GM19025 (cell line): ENCODE data around the gene PROSER3.
"Not testable (repeated sequence)": the region's sequence is repeated elsewhere in the genome, so short reads cannot be mapped to it uniquely, and the experiment has no call there.

Experiments
- ATAC-seq: cut with Tn5 transposase; IDR thresholded peaks from one replicate; pipeline ENCODE4 v1.9.1; 2021; ENCODE audit warnings: mild to moderate bottlenecking, low read depth, moderate library complexity; ENCODE audit not compliant: unreplicated experiment

The PROSER3 gene

GRCh38 chr19:35751839-35752745 lies 5.9 kb upstream of the PROSER3 start:
- no peak for ATAC-seq

DNA sequence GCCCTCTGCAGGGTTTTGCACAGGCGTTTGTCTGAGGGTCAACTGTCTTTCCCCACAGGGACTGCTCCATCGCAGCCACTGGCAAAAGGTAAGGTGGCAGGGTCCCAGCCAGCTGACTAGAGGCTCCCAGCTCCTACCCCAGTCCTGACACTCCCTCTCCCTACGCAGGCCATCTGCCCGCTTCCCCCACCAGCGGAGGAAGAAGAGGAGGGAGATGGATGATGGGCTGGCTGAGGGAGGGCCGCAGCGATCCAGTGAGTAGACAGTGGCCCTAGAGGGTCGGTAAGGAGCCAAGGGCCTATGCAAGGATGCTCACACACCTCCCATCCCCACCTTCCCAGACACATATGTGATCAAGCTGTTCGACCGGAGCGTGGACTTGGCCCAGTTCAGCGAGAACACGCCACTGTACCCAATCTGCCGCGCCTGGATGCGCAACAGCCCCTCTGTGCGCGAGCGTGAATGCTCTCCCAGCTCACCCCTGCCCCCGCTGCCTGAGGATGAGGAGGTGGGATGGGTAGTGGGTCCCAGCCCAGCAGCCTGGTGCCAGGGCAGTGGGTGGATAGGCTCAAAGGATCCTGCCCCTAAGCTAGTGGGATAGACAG lies 5.1 kb upstream of the PROSER3 start:
- ATAC-seq = no peak

DNA sequence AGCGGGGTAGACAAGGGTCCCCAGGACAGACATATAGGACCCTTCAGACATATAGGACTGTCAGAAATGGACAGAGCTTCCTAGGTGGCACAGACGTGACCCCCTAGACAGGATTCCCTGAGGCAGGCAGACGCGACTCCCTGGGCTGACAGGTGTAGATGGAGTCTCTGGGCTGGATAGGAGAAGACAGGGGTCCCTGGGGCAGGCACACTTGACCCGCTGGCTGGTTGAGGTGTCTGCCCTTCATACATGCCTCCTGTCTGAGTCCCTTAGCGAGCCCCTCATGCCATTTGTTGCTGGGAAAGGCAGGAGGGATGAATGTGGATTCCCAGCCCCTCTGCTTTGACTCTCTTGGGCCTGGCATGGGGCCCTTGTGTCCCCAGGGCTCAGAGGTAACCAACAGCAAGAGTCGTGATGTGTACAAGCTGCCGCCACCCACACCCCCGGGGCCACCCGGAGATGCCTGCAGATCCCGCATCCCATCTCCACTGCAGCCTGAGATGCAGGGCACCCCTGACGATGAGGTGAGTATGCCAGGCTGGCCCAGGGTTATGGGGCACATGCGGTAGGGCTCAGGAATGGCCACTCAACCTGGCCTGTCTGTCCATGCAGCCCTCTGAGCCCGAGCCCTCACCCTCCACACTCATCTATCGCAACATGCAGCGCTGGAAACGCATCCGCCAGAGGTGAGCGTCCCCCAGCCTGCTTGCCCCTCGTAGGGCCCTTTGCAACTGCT lies 4.2 kb upstream of the PROSER3 start:
- ATAC-seq = no peak

DNA sequence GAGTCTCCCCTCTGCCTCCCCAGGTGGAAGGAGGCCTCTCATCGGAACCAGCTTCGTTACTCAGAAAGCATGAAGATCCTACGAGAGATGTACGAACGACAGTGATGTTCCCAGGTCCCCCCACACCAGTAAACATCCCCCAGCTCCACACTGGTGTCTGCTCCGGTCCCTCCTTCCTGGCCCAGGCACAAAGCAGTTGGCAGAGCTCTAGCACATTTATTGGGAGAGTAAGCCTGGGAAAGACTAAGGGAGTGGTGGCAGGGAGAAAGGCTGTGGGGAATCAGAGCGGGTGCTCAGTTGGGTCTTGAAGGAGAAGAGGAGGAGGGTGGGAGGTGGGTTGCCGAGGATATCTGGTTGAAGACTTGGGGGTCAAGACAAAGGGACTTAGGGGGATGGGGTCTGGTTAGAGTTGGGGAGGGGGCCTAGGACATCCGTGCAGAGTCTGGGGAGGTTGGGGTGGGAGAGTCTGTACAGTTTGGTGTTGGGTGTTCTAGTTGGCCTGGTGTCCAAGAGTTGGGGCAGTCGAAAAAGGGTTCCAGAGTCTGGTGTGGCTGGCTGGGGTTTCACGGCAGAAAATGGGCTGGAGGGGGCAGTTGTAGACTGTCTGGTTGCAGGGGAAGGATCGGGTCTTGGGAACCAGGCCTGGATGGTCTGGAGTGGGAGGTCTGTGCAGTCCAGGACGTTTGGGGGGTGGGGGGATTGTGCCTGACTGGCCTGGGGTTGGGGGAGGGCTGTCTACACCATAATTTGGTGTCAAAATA lies 3.4 kb upstream of the PROSER3 start:
- ATAC-seq = no peak

- no peak for ATAC-seq
Measured at GRCh38 chr19:35755131-35755549, 2.8 kb upstream of the PROSER3 start.

DNA sequence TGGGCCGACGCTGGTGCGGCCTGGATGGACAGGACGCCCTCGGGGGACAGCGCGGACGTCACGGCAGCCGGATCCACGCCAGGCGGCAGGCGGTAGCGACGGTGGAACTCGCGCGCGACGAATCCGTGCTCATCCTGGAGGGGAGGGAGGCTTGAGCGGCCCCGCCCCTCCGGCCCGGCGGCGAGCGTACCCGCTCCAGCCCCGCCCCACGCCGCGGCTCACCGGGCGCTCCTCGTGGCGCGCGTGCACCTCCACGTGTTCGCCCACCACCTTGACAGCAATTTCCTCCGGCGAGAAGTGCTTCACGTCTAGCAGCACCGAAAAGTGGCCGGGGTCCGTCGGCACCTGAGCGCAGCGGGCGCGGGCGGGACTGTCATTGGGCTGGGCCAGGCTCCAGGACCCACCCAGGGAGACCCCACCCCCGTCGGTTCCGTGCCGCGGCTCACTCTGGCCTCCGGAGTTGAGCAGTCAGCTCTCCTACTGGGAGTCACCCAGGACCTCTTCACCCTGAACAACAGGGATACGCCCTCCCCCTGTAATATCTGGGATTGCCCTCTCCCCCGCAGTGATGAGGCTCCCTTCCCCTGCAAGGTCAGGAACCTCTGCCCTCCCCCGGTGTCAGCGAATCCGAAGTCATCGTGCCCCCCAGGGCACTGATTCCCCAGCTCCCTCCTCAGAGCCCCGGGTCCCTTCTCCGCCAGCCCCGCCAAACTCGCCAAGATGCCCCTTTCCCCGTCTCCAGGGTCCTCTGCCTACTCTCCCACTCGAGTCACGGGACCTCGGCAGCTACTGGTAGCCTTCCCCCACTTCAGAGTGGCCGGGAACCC lies 2.2 kb upstream of the PROSER3 start:
- ATAC-seq = no peak

- ATAC-seq = no peak
Measured at GRCh38 chr19:35756377-35757230, 1.4 kb upstream of the PROSER3 start, which contains the start of gene HSPB6. Gene HSPB6 (minus strand): TSS chr19:35757029. CDS start chr19:35757008, 21 bp downstream.

DNA sequence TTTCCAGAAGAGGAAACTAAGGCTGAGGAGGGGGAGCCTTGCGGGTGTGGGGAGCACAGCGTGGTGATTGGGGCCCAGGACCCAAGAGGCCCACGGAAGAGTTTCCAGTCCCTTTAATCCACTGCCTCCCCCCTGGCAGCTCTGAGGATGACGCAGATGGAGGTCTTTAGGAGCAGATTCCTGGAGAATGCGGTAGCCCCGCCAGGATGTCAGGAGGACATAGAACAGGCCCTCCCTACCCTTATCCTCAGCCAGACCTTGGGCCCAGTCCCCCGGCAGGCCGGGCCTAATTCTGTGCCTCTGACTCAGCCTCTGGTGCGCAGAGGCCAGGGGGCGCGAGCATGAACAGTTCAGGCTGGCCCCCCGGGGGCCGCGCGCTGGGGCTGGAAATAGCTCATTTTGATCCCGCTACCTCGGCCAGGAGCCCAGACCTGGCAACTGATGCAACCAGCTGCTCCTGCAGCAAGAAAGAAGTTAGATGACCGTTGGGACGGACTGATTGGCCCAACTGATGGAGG lies 686 bp upstream of the PROSER3 start:
- no peak for ATAC-seq

DNA sequence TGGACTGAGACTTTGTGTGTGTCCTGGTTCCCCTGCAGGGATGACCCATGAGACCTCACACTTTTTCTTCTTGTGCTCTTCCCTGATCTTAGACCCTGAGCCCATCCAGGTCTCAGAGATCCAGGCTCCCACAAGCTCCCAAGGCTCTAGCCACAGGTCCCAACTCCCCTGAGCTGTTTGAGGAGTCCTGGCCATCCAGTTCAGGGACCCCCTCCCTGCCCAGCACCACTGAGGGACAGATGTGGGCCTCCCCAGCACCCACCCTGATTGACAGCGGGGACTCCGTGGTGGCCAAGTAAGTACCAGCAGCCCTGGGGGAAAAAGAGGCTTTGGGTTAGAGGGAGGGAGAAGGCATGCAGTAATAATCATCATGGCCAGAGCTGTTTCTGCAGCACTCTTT lies 1.7 kb downstream of the PROSER3 start:
- ATAC-seq = no peak

DNA sequence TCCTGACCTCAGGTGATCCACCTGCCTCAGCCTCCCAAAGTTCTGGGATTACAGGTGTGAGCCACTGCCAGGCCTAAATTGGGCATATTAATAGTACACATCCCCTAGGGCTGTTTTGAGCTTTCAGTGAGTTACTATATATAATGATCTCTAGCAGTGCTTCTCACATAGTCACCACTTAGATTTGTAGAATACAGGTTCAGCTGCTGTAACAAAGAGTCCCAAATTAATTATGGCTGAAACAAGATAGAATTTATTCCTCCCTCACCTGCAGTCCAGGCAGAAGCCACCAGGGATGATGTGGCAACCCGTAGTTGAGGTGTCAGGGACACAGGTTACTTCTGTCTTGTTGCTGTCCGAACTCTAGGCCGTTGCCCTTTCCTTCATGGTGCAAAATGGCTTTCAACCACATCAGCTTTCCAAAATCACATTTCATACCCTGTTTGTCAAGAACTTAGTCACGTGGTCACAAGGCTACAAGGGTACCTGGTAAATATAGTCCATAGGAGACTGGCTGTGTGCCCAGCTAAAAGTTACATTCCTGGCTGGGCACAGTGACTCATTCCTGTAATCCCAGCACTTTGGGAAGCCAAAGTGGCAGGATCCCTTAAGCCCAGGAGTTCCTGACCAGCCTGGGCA lies 2.9 kb downstream of the PROSER3 start:
- no peak for ATAC-seq

- no peak for ATAC-seq
Measured at GRCh38 chr19:35764432-35765315, 6.7 kb downstream of the PROSER3 start.

DNA sequence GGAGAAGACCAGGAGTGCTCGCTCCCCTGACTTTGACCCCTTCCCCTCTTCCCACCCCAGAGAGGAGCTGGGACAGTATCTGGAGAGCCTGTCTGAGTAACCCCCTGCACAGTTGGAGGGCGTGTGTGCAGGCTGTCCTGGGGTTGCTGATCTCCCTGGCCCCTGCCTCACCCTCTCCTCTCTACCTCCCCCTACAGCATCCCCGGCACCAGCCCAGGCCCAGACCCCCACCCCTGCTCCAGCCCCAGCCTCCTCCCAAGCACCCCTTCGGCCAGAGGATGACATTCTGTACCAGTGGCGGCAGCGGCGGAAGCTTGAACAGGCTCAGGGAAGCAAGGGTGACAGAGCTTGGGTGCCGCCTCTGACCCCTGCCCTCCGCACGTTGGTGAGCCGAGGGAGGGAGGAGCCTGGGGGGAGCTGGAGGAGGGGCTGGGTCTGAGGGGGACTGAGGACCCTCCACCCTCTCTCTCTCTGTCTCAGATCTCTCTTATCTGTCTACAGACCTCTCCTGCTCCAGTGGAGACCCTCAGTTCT lies 8.7 kb downstream of the PROSER3 start:
- ATAC-seq = no peak

- ATAC-seq = no peak
Measured at GRCh38 chr19:35767288-35768081, 9.5 kb downstream of the PROSER3 start.

- ATAC-seq = no peak
Measured at GRCh38 chr19:35768082-35768421, 10.1 kb downstream of the PROSER3 start.

DNA sequence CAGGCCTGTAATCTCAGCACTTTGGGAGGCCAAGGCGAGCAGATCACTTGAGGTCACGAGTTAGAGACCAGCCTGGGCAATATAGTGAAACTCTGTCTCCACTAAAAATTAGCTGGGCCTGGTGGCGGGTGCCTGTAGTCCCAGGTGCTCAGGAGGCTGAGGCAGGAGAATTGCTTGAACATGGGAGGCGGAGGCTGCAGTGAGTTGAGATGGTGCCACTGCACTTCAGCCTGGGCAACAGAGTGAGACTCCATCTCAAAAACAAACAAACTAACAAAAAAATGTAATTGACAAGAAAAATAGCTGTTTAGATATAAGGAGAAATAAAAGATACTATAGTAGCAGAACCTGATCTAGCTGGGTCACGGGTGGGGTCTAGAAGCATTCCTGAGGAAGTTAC lies 14.4 kb downstream of the PROSER3 start:
- ATAC-seq = not testable (repeated sequence)
